GM12865 (cell line): ENCODE measurements around the gene COX8A.

ENCODE experiments used
- DNase-seq: peaks from one replicate; pipeline ENCODE4 v3.0.0; 2010; ENCODE audit warnings: low read depth
- H3K4me3 ChIP-seq: 2 replicates; pipeline ENCODE4 v1.5.1; 2011; ENCODE audit warnings: mild to moderate bottlenecking, low read depth, low read length, control low read depth
- TF ChIP-seq, protein P1 (sequence below): IDR thresholded peaks from 2 replicates; pipeline ENCODE4 v1.5.1; 2011; ENCODE audit warnings: low read length, control low read depth, low read depth, inconsistent platforms; ENCODE audit not compliant: insufficient read depth; ENCODE audit errors: missing control alignments

COX8A gene

DNA sequence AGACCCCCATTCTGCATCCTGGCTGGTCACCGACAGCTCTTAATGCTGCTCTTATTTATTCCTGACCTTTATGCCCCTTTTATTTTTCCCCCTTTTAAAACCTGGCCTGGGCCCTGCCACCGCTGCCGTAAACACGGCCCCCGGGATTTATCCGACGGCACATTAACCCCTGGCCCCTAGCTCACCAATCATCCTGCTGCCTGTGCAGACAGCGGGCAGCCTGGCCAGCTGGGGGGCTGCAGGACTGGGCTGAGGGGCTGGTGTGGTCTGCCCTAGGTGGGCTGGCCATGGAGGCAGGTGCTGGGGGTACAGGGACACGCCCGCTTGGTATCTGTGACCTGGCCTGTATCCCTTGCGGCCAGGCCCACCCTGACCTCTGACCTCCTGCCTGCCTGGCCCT lies 39.9 kb downstream of the COX8A start:
- TF ChIP-seq, protein P1, sequence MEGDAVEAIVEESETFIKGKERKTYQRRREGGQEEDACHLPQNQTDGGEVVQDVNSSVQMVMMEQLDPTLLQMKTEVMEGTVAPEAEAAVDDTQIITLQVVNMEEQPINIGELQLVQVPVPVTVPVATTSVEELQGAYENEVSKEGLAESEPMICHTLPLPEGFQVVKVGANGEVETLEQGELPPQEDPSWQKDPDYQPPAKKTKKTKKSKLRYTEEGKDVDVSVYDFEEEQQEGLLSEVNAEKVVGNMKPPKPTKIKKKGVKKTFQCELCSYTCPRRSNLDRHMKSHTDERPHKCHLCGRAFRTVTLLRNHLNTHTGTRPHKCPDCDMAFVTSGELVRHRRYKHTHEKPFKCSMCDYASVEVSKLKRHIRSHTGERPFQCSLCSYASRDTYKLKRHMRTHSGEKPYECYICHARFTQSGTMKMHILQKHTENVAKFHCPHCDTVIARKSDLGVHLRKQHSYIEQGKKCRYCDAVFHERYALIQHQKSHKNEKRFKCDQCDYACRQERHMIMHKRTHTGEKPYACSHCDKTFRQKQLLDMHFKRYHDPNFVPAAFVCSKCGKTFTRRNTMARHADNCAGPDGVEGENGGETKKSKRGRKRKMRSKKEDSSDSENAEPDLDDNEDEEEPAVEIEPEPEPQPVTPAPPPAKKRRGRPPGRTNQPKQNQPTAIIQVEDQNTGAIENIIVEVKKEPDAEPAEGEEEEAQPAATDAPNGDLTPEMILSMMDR = no peak

DNA sequence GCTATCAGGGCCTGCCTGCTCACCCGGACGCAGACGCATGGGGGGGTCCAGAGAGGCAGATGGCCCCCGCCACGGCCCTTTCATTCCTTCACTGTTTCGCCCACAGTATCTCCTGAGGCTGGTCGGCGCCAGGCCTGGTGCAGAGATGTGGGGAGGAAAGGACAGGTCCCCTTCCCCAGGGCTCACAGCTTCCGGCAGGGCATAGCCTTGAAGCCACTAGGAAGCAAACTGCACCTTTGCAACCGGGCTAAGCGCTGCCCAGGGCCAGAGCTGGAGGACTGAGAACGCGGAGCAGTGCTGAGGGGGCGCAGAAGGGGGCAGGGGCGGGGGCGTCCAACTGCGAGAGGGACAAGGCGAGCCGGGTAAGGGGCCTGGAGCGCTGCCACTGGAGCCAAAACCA lies 41.1 kb downstream of the COX8A start:
- no peak for DNase-seq
- H3K4me3 ChIP-seq = no peak overlapping the region
- TF ChIP-seq, protein P1 = no peak

More for the DNA sequence above, 39.9 kb downstream of the COX8A start:
- H3K4me3 ChIP-seq = no peak overlapping the region
- no peak for DNase-seq

DNA sequence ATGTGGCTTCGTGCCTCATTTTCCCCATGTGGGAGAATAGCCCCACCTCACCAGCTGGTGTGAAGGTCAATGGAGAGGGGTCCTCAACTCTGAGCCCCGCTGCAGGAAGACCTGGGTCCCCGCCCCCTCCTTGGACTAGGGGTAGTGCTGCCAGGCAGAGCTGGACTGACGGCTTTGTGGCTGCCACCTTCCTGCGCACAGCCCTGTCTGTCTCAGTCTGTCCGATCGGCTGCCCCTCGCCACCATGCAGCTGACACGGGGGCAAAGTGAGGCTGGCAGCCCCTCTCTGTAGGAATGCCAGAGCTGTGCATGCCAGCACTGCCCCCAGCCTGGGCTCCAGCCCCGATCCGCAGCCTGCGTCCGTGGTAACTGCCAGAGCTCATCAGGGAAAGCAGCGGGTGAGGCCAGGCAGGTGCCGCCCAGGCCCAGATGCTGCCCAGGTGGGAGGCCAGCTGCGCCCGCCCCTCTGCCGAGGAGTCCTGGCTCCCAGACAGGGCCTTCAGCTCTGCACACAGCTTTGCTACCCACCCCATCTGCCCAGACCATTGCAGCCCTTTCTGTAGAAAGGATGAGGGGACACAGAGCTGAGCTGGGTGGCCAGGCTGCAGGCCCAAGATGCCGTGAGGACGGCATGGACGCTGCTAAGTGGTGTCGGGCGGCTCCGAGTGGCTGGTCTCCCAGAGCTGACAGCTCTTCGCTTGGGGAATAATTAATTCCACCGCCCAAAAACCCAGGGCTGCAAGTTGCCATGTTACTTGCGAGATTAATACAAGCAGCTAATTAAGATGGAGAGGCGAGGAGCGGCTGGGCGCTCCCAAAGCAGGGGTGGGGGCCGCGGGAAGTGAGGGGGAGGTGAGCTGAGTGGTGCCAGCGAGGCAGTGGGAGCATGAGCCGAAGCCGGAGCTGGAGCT lies 41.8 kb downstream of the COX8A start:
- DNase-seq = no peak
- TF ChIP-seq, protein P1 = no peak
- H3K4me3 ChIP-seq = no peak overlapping the region

DNA sequence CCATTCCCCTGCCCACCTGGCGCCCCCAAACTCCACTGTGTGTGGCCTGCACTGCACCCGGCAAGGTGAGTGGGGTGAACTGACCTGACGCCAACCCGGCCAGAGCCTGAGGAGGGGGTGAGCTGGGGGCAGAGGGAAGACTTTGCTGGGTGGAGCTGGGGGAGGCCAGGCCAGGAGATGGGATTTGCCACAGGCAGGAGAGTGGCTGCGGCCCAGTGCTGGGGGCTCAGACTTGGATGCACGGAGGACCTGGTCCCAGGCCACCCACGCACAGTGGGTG lies 43.5 kb downstream of the COX8A start:
- TF ChIP-seq, protein P1 = no peak
- DNase-seq = no peak
- no peak overlapping the region for H3K4me3 ChIP-seq

DNA sequence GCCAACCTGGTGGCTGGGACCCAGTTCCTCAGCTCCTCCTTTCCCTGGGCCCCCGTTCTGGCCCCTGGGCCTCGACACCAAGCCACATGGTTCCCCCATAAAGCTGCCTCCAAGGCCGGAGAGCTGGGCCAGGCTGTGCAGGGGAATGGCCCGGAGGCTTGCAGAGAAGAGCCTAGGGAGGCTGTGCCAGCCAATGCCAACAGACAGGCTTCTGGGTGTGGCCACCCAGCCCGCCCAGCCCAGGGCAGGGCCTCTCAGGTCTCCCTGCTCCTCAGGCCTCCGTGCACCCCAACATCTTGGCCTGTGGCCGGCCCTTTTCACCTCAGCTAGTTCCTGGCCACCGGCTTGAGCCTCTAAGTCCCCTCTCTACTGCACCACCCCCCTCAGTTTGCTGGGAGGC lies 43.9 kb downstream of the COX8A start:
- DNase-seq = no peak
- TF ChIP-seq, protein P1 = no peak
- H3K4me3 ChIP-seq = no peak overlapping the region

DNA sequence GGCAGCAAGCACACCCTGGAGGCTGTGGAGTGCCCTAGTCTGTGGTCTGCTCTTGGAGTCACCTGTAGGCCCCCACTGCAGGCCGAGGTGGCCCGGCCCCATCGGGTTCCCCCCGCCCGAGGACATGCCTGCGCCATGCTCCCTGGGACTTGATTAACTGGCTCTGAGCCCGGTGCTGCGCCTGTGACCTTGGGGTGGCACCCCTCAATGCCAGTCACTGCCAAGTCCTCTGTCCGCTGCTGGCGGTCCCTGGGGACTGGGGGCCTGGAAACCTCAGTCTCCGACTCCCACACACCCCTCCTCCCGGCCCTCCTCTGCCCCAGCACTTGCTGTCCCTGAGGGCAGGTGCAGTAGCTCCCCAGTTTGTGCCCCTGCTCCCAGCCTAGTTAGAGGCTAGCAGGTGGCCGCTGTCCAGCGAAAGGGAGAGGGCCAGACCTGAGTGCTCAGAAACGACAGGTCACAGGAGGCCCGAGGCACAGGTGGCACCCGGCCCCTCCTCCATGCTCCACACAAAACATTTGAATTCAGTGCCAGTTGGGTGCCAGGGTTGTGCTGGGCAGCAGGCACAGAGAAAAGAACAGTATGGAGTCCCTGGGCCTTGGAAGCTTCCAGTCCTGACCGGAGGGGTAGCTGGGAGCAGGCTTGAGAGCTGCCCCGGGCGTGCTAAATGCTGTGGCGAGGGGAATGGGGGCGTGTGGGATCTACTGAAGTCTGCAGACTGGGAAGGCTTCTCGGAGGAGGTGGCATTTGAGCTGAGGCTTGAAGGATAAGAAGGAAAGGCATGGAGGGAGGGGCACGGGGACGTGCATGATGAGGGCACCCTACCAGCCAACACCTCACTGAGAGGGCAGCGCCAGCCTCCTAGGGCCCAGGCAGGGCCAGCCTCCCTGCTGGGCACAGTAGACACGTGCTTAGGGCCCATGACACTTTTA lies 45.0 kb downstream of the COX8A start:
- TF ChIP-seq, protein P1 = no peak
- no peak overlapping the region for H3K4me3 ChIP-seq
- DNase-seq = no peak
